ENCODE data around the gene EEF1AKMT4.

EEF1AKMT4 gene

GRCh38 chr3:184235381-184236032 is 14.0 kb upstream of the EEF1AKMT4 start:
- no peak for DNase-seq (ENCODE audit: low read depth)
- no peak for TF ChIP-seq CTCF (conservative IDR thresholded peaks at IDR 0.05; ENCODE audit: low read length)
- H3K4me3 ChIP-seq (ENCODE audit: low read length) = no peak overlapping the region

- DNase-seq (ENCODE audit: low read depth) = no peak
- no peak overlapping the region for H3K4me3 ChIP-seq (ENCODE audit: low read length)
- no peak for TF ChIP-seq CTCF (conservative IDR thresholded peaks at IDR 0.05; ENCODE audit: low read length)
These were observed 13.4 kb upstream of the EEF1AKMT4 start for GRCh38 chr3:184236033-184236410.

- DNase-seq (ENCODE audit: low read depth) = no peak
- H3K4me3 ChIP-seq (ENCODE audit: low read length) = no peak overlapping the region
These were observed 12.8 kb upstream of the EEF1AKMT4 start for GRCh38 chr3:184236636-184237035.

GRCh38 chr3:184237211-184237610 is 12.3 kb upstream of the EEF1AKMT4 start:
- H3K4me3 ChIP-seq (ENCODE audit: low read length) = no peak overlapping the region
- no peak for DNase-seq (ENCODE audit: low read depth)
- no peak for TF ChIP-seq CTCF (conservative IDR thresholded peaks at IDR 0.05; ENCODE audit: low read length)

More at GRCh38 chr3:184236636-184237035, 12.8 kb upstream of the EEF1AKMT4 start:
- TF ChIP-seq CTCF (conservative IDR thresholded peaks at IDR 0.05; ENCODE audit: low read length) = no peak

GRCh38 chr3:184237807-184238206 is 11.7 kb upstream of the EEF1AKMT4 start:
- no peak overlapping the region for H3K4me3 ChIP-seq (ENCODE audit: low read length)
- no peak for DNase-seq (ENCODE audit: low read depth)
- no peak for TF ChIP-seq CTCF (conservative IDR thresholded peaks at IDR 0.05; ENCODE audit: low read length)

GRCh38 chr3:184238246-184238818 is 11.1 kb upstream of the EEF1AKMT4 start:
- H3K4me3 ChIP-seq (ENCODE audit: low read length) = no peak overlapping the region
- DNase-seq (ENCODE audit: low read depth) = no peak
- no peak for TF ChIP-seq CTCF (conservative IDR thresholded peaks at IDR 0.05; ENCODE audit: low read length)

- no peak for DNase-seq (ENCODE audit: low read depth)
- no peak for TF ChIP-seq CTCF (conservative IDR thresholded peaks at IDR 0.05; ENCODE audit: low read length)
- H3K4me3 ChIP-seq (ENCODE audit: low read length) = no peak overlapping the region
These were observed 10.3 kb upstream of the EEF1AKMT4 start for GRCh38 chr3:184239221-184239620.

Measured in AG10803 (cell line).